Measurements from ENCODE around the gene EHMT1. TPM values are rescaled to one million over a fixed set of nuclear protein-coding genes. Genes with fewer than 3 reads are reported as not detected.
A peak's percentile ranks its signal among the peaks of the same experiment; 100 is the strongest.

Gene EHMT1
- total RNA-seq, 2 experiments from 2014 or later: 145 to 295 TPM

DNA sequence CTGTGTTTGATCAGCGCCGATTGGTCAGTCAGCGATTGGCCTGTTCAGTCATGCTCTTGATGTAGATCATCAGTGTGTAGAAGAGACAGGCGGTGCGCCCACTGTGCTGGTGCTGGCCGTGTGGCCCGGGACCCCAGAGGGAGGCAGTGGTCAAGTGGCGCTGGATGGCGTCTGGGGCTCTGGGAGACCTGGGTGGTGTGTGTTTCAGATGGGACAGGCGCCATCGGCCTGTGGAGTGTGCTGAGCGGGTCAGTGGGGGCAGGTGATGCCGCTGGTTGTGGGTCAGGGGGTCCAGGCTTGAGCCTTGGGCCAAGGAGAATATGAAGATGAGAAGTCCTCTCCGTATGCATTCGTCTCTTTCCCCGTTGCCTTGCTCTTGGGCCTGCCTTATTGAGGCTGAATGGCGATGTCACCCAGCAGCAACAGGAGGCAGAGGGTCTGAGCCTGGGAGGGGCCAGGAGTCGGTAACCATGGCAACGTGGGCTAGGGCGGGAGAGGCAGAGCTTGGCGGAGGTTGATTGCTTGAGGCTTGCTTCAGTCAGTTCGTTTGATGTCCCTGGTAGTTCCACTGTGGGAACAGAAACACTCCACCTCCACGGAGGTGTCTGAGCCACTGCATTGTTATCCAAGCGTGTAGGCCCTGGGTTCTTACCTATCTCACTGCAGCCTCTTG, 141.0 kb downstream of the EHMT1 start:
- no TSS peak for BruUV-seq (replicated peaks)
- no peak overlapping the region for H3K4me2 ChIP-seq (ENCODE audit: low read length)
- H2AFZ ChIP-seq (ENCODE audit: low read length): no peak overlapping the region
- H3K4me3 ChIP-seq (ENCODE audit: low read depth, low read length, poor library complexity, severe bottlenecking): no peak overlapping the region
- H3K79me2 ChIP-seq (ENCODE audit: insufficient read depth, low read depth, low read length): peaks cover 11% of the 10 kb centered on the region; the same call in 1 of the 2 replicates
- H4K20me1 ChIP-seq (ENCODE audit: insufficient read depth, low read length): no peaks in the 10 kb centered on the region
- peaks cover 100% of the 10 kb centered on the region for H3K36me3 ChIP-seq (ENCODE audit: insufficient read depth, low read length)
- no peaks in the 10 kb centered on the region; the same call in 1 of the 2 replicates for H3K9me3 ChIP-seq (ENCODE audit: low read length)
- intact Hi-C loops (cut with micrococcal nuclease; ENCODE audit: unreplicated experiment): no loop called here
- no peaks in the 10 kb centered on the region for H3K9me2 ChIP-seq (ENCODE audit: insufficient read depth, low read length)
- CTCF ChIA-PET (ENCODE audit: unreplicated experiment): no interaction called here
- no peak overlapping the region for H3K27ac ChIP-seq (ENCODE audit: low read depth, low read length, poor library complexity, severe bottlenecking)
- no peak for TF ChIP-seq CTCF (conservative IDR thresholded peaks at IDR 0.05; ENCODE audit: low read length)
- no peak for TF ChIP-seq EZH2phosphoT487 (IDR thresholded peaks at IDR 0.05; ENCODE audit: borderline replicate concordance, low read depth, low read length)
- DNase-seq (ENCODE audit: low spot score): no peak
- POLR2A ChIA-PET: no interaction called here
- peaks cover 7% of the 10 kb centered on the region for H3K4me1 ChIP-seq (ENCODE audit: insufficient read depth, low read length, poor library complexity, severe bottlenecking)

DNA sequence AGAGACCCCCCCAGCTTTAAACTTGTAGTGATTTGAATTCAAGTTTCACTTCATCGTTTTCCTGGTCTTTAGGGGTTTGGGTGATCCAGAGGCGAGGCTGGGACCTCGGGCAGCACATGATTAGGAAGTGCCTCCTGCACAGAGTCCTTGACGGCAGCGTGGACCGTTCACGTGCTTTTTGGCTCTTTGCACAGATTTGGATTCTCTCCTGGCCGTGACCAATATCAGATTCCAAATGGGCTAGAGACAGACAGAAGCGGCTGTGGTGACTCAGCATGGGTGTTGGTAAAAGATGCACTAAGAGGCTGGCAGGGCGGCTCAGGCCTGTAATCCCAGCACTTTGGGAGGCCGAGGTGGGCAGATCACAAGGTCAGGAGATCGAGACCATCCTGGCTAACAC, 141.6 kb downstream of the EHMT1 start:
- Histone ChIP-seq H3K9me3 (ENCODE audit: low read length) (no peaks in the 10 kb centered on the region; the same call in 1 of the 2 replicates), H3K9me2 (ENCODE audit: insufficient read depth, low read length) (no peaks in the 10 kb centered on the region), H3K4me2 (ENCODE audit: low read length) (no peak overlapping the region), H3K27ac (ENCODE audit: low read depth, low read length, poor library complexity, severe bottlenecking) (no peak overlapping the region), H3K4me3 (ENCODE audit: low read depth, low read length, poor library complexity, severe bottlenecking) (no peak overlapping the region), H3K79me2 (ENCODE audit: insufficient read depth, low read depth, low read length) (peaks cover 11% of the 10 kb centered on the region; the same call in 1 of the 2 replicates), H3K4me1 (ENCODE audit: insufficient read depth, low read length, poor library complexity, severe bottlenecking) (peaks cover 7% of the 10 kb centered on the region), H3K36me3 (ENCODE audit: insufficient read depth, low read length) (peaks cover 99% of the 10 kb centered on the region), H4K20me1 (ENCODE audit: insufficient read depth, low read length) (no peaks in the 10 kb centered on the region), H2AFZ (ENCODE audit: low read length) (no peak overlapping the region)
- no TSS peak for BruUV-seq (replicated peaks)
- POLR2A ChIA-PET: no interaction called here
- CTCF ChIA-PET (ENCODE audit: unreplicated experiment): interaction anchor here (0.6 kb wide), 2 partner anchors 15 to 75 kb away, joined by 3 read pairs; no protein-coding TSS in a partner anchor
- TF ChIP-seq CTCF (conservative IDR thresholded peaks at IDR 0.05; ENCODE audit: low read length) (no peak), EZH2phosphoT487 (IDR thresholded peaks at IDR 0.05; ENCODE audit: borderline replicate concordance, low read depth, low read length) (no peak)
- intact Hi-C loops (cut with micrococcal nuclease; ENCODE audit: unreplicated experiment): no loop called here
- DNase-seq (ENCODE audit: low spot score): no peak

DNA sequence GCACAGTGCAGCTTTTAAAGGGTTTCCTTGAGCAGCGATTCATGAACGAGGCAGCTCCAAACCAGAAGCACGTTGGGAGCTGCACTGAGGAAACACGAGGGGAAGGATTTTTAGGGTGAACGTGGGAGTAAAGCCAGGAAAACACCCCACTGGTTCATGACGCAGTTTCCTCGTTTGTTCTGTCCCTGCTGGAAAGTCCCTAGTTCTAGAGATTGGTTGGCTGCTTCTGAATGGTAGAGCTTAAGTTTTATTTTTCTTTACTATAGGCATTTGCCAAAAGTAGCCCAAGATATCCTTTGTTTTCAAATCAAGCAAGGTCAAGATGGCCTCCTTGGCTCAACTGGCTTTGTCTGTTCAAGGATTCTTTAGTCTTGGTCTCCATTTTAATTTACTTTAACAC, 142.2 kb downstream of the EHMT1 start:
- Histone ChIP-seq H3K9me2 (ENCODE audit: insufficient read depth, low read length) (no peaks in the 10 kb centered on the region), H2AFZ (ENCODE audit: low read length) (no peak overlapping the region), H4K20me1 (ENCODE audit: insufficient read depth, low read length) (no peaks in the 10 kb centered on the region), H3K4me1 (ENCODE audit: insufficient read depth, low read length, poor library complexity, severe bottlenecking) (peaks cover 7% of the 10 kb centered on the region), H3K9me3 (ENCODE audit: low read length) (no peaks in the 10 kb centered on the region), H3K4me2 (ENCODE audit: low read length) (no peak overlapping the region), H3K79me2 (ENCODE audit: insufficient read depth, low read depth, low read length) (peaks cover 11% of the 10 kb centered on the region; the same call in 1 of the 2 replicates), H3K4me3 (ENCODE audit: low read depth, low read length, poor library complexity, severe bottlenecking) (no peak overlapping the region), H3K36me3 (ENCODE audit: insufficient read depth, low read length) (peaks cover 98% of the 10 kb centered on the region), H3K27ac (ENCODE audit: low read depth, low read length, poor library complexity, severe bottlenecking) (peak overlapping the region; percentile 34)
- ChIA-PET CTCF (ENCODE audit: unreplicated experiment) (interaction anchor here (0.6 kb wide), 1 partner anchor 75 kb away, joined by 3 read pairs; no protein-coding TSS in a partner anchor), POLR2A (interaction anchor here (1.0 kb wide), 1 partner anchor 29 kb away, joined by 3 read pairs; no protein-coding TSS in a partner anchor)
- DNase-seq (ENCODE audit: low spot score): no peak
- BruUV-seq (replicated peaks): no TSS peak
- intact Hi-C loops (cut with micrococcal nuclease; ENCODE audit: unreplicated experiment): no loop called here
- TF ChIP-seq EZH2phosphoT487 (IDR thresholded peaks at IDR 0.05; ENCODE audit: borderline replicate concordance, low read depth, low read length): no peak
